HS-5 (cell line): Measurements from ENCODE around the gene FAM90A1.
"Not testable (repeated sequence)": the region's sequence is repeated elsewhere in the genome, so short reads cannot be mapped to it uniquely, and the experiment has no call there.

Experiments
- DNase-seq: peaks from one replicate; pipeline ENCODE4 v3.0.0-alpha.2; 2012; ENCODE audit warnings: low read depth

The FAM90A1 gene

GRCh38 chr12:8233300-8233855 is 6.0 kb upstream of the FAM90A1 start:
- not testable (repeated sequence) for DNase-seq

- not testable (repeated sequence) for DNase-seq
Measured at GRCh38 chr12:8231666-8232608, 4.5 kb upstream of the FAM90A1 start.

- DNase-seq: not testable (repeated sequence)
Measured at GRCh38 chr12:8231049-8231448, 3.6 kb upstream of the FAM90A1 start.

DNA sequence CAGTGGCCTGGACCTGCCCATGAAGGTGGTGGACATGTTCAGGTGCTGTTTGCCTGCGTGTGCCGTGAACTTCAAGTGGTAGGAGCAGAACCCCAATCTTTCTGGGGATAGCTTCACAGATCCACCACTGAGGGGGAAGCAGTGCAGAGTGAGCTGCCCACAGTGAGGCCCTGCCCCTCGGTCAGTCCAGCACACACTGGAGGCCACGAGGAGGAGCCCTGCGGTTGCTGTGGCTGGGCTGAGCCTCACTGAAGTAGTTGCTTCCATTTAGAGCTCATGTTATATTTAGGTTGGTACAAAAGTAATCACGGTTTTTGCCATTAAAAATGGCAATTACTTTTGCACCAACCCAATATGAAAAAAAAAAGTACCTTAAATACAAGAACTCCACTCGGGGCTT is 2.1 kb upstream of the FAM90A1 start:
- DNase-seq: not testable (repeated sequence)

- not testable (repeated sequence) for DNase-seq
Measured at GRCh38 chr12:8228607-8229006, 1.2 kb upstream of the FAM90A1 start.

- not testable (repeated sequence) for DNase-seq
Measured at GRCh38 chr12:8227732-8228077, 287 bp upstream of the FAM90A1 start.

DNA sequence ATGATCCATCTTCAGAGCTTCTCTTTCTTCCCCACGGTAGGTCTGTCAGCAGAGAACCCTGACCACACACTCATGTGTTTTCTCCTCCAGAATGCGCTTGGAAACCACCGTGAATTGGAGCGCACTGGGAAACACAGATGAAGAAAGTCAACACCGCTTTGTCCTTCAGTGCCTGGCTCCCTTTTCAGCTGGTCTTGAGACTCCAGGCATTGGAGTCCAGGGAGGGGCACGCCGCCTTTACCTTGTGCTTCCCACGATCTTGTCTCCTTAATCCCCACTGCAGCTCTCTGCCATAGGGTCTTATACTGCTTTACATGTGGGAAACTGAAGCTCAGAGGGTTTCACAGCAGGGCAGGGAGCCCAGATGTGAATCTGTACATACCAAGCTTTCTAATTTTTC is 1.1 kb downstream of the FAM90A1 start:
- no peak for DNase-seq

DNA sequence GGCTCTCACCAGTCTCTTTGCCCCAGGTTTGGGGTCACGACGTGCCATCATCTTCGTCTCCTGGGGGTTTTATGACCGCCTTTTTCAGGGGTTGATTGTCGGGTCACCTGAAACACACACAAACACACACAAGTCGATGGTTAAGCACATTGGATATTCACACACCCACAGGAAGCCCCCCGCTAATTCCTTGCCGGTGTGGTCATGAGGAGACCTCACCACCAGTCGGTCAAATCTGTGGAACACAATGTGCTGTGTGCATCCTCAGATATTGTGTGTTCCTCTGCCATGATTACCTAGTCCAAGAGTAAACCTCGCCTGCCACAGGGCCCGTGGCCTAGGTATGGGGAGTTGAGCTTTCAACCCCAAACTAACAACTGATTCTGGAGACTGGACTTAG is 2.6 kb downstream of the FAM90A1 start:
- not testable (repeated sequence) for DNase-seq

GRCh38 chr12:8223646-8224045 is 3.8 kb downstream of the FAM90A1 start:
- DNase-seq: not testable (repeated sequence)

GRCh38 chr12:8222303-8222702 is 5.1 kb downstream of the FAM90A1 start:
- DNase-seq: not testable (repeated sequence)

- not testable (repeated sequence) for DNase-seq
Measured at GRCh38 chr12:8221844-8222243, 5.6 kb downstream of the FAM90A1 start.

DNA sequence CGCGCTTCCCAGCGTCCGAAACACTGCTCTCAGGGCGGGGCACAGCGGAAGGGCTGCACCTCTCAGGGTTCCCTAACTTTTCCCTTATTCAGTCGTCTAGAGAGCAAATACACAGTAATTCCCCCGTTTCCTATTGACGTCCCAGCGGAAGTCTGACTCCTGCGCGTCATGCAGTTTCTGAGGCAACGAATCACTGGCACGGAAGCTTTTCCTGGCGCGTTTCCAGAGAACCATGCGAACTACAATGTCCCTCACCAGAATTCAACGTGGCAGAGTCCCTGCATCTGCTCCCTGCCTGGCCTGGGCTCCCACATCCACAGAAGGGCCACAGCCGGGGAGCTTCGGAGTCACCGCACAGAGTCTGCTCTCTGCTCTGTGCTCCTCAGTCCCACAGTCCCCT is 6.0 kb downstream of the FAM90A1 start:
- not testable (repeated sequence) for DNase-seq

- not testable (repeated sequence) for DNase-seq
Measured at GRCh38 chr12:8218711-8219382, 8.6 kb downstream of the FAM90A1 start.

DNA sequence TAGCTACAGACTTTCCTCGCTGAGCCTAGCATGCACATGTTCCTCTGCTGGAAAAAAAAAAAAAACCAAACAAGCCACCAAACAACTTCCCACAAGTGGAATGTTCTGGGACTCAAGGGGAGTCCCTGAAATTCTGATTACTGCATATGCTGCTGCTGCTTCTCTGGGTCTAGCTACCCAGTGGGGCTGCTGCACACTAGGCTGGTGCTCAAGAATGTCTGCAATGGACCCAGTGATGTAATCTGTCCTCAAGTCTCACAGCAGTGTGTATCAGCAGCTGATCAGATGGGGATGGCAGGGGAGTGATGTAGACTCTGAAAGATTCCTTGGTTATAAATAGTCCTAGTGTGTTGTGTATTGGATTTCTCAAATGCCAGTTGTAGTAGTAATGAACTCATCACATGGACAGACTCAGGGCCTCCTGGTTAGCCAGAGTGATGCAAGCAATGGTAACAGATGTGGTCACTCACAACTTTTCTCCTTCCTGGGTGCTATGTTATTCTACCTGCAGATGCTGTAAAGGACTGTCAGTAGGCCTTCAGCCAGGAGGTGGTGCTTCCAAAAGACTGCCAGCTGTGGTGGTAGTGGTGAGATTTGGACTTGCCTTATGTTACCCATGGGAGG is 29.6 kb downstream of the FAM90A1 start:
- DNase-seq: not testable (repeated sequence)

DNA sequence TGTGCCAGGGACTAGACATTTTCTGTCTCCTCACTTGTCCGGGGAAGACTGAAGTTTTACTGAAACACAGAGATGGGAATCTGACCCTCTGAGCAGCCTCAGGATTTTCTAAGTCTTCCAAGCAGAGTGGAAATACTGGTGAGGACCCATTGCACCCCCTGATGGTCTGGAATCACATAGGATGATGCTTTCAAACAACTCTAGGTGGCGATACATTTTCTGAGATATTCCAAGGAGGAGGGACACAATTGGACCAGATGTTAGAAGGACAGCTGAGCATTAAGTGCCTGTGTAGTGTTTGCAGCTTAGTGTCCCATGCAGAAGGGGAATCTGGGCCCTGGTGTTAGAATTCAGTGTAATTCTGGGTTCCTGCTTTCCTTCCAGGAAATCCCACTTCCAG is 39.3 kb downstream of the FAM90A1 start:
- DNase-seq: not testable (repeated sequence)

- not testable (repeated sequence) for DNase-seq
Measured at GRCh38 chr12:8184206-8184605, 43.2 kb downstream of the FAM90A1 start.

DNA sequence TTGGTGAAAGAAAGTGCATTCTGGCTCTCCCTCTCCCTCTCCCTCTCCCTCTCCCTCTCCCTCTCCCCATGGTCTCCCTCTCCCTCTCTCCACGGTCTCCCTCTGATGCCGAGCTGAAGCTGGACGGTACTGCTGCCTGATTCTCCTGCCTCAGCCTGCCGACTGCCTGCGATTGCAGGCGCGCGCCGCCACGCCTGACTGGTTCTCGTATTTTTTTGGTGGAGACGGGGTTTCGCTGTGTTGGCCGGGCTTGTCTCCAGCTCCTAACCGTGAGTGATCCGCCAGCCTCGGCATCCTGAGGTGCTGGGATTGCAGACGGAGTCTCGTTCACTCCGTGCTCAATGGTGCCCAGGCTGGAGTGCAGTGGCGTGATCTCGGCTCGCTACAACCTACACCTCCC is 44.1 kb downstream of the FAM90A1 start:
- DNase-seq: not testable (repeated sequence)

- not testable (repeated sequence) for DNase-seq
Measured at GRCh38 chr12:8182923-8183322, 44.5 kb downstream of the FAM90A1 start.

- DNase-seq: not testable (repeated sequence)
Measured at GRCh38 chr12:8181271-8181670, 46.1 kb downstream of the FAM90A1 start.

- not testable (repeated sequence) for DNase-seq
Measured at GRCh38 chr12:8179989-8180585, 47.3 kb downstream of the FAM90A1 start.

GRCh38 chr12:8172911-8173310 is 54.5 kb downstream of the FAM90A1 start:
- DNase-seq: not testable (repeated sequence)
